WTC11 (cell line): ENCODE results near the gene SHC3. TPM values are rescaled to one million over a fixed set of nuclear protein-coding genes. Genes with fewer than 3 reads are reported as not detected.

Experiments
- ATAC-seq: fragments of 200-7000 bp; cut with Tn5 transposase; 2 replicates; pipeline ENCODE4 v1.10.0; 2021; ENCODE audit warnings: mild to moderate bottlenecking, moderate library complexity
- CTCF ChIA-PET: fragments of 300-600 bp; sonication (Branson Sonifier 250); formaldehyde crosslinking; loops from one replicate; lab custom pipeline; 2021; ENCODE audit warnings: antibody characterized with exemption; lab: Charles Lee
- POLR2A ChIA-PET: fragments of 350-600 bp; sonication (Branson Sonifier 250); formaldehyde crosslinking; loops from one replicate; lab custom pipeline; 2021; ENCODE audit warnings: antibody characterized with exemption; lab: Charles Lee
- DNase-seq: peaks from one replicate; pipeline ENCODE4 v3.0.0; 2021; ENCODE audit warnings: low spot score
- H3K27ac Mint-ChIP-seq: 2 replicates; pipeline ENCODE4 v1.8.0; 2021; ENCODE audit warnings: mixed read lengths
- H3K27me3 Mint-ChIP-seq: 2 replicates; pipeline ENCODE4 v1.8.0; 2021; ENCODE audit warnings: low read depth, mild to moderate bottlenecking, moderate library complexity, mixed read lengths
- H3K36me3 Mint-ChIP-seq: 2 replicates; pipeline ENCODE4 v1.8.0; 2021; ENCODE audit warnings: mixed read lengths
- H3K4me1 Mint-ChIP-seq: 2 replicates; pipeline ENCODE4 v1.8.0; 2022; ENCODE audit warnings: mixed read lengths
- H3K4me3 Mint-ChIP-seq: 2 replicates; pipeline ENCODE4 v1.8.0; 2021; ENCODE audit warnings: mild to moderate bottlenecking, moderate library complexity, mixed read lengths
- H3K9me3 Mint-ChIP-seq: 2 replicates; pipeline ENCODE4 v1.8.0; 2021; ENCODE audit warnings: mixed read lengths
- AR ChIP-seq: fragments of 250-450 bp; sonication (Bioruptor Pico); IDR thresholded peaks from 2 replicates; pipeline ENCODE4 v1.9.0; 2021; ENCODE audit warnings: mild to moderate bottlenecking
- E2F1 ChIP-seq: sonication (generic); formaldehyde crosslinking; IDR thresholded peaks from 2 replicates; pipeline ENCODE4 v1.8.0; 2022; ENCODE audit warnings: mild to moderate bottlenecking, missing genetic modification reagents
- GABPB1 ChIP-seq: sonication (generic); formaldehyde crosslinking; IDR thresholded peaks from 2 replicates; pipeline ENCODE4 v1.8.1; 2023; ENCODE audit warnings: mild to moderate bottlenecking, missing genetic modification reagents
- IRF2 ChIP-seq: sonication (generic); formaldehyde crosslinking; IDR thresholded peaks from 2 replicates; pipeline ENCODE4 v1.8.0; 2022; ENCODE audit warnings: low read depth, missing genetic modification reagents, borderline replicate concordance
- MAX ChIP-seq: sonication (generic); formaldehyde crosslinking; IDR thresholded peaks from 2 replicates; pipeline ENCODE4 v1.8.0; 2022; ENCODE audit warnings: mild to moderate bottlenecking, missing genetic modification reagents
- OVOL2 ChIP-seq: fragments of 250-450 bp; sonication (Bioruptor Pico); IDR thresholded peaks from 2 replicates; pipeline ENCODE4 v1.9.0; 2021; ENCODE audit warnings: mild to moderate bottlenecking, borderline replicate concordance
- PRRX2 ChIP-seq: fragments of 250-450 bp; sonication (Bioruptor Pico); IDR thresholded peaks from 2 replicates; pipeline ENCODE4 v1.8.0; 2021; ENCODE audit warnings: mild to moderate bottlenecking
- SOX15 ChIP-seq: fragments of 250-450 bp; sonication (Bioruptor Pico); IDR thresholded peaks from 2 replicates; pipeline ENCODE4 v1.9.0; 2021; ENCODE audit warnings: mild to moderate bottlenecking
- STAT6 ChIP-seq: sonication (generic); formaldehyde crosslinking; conservative IDR thresholded peaks from 2 replicates; pipeline ENCODE4 v1.8.1; 2023; ENCODE audit warnings: mild to moderate bottlenecking, low read depth, missing genetic modification reagents, moderate library complexity
- ZBTB21 ChIP-seq: sonication (generic); formaldehyde crosslinking; IDR thresholded peaks from 2 replicates; pipeline ENCODE4 v1.8.1; 2023; ENCODE audit warnings: mild to moderate bottlenecking, missing genetic modification reagents, borderline replicate concordance
- ZMAT4 ChIP-seq: fragments of 250-450 bp; sonication (Bioruptor Pico); IDR thresholded peaks from 2 replicates; pipeline ENCODE4 v1.9.0; 2021; ENCODE audit warnings: mild to moderate bottlenecking
- ZNF121 ChIP-seq: sonication (generic); formaldehyde crosslinking; IDR thresholded peaks from 2 replicates; pipeline ENCODE4 v1.8.0; 2023; ENCODE audit warnings: missing genetic modification reagents
- ZNF263 ChIP-seq: sonication (generic); formaldehyde crosslinking; IDR thresholded peaks from 2 replicates; pipeline ENCODE4 v1.8.1; 2022; ENCODE audit warnings: low read depth, mild to moderate bottlenecking, moderate library complexity, missing genetic modification reagents
- ZNF281 ChIP-seq: sonication (generic); formaldehyde crosslinking; IDR thresholded peaks from 2 replicates; pipeline ENCODE4 v1.8.0; 2023; ENCODE audit warnings: mild to moderate bottlenecking, missing genetic modification reagents
- ZNF416 ChIP-seq: fragments of 250-450 bp; sonication (Bioruptor Pico); IDR thresholded peaks from 2 replicates; pipeline ENCODE4 v1.9.0; 2021; ENCODE audit warnings: mild to moderate bottlenecking, inconsistent platforms
- ZNF532 ChIP-seq: fragments of 250-450 bp; sonication (Bioruptor Pico); IDR thresholded peaks from 2 replicates; pipeline ENCODE4 v1.9.0; 2021; ENCODE audit warnings: mild to moderate bottlenecking, borderline replicate concordance
- total RNA-seq: library from RNA; stranded (reverse); gene quantifications from 3 replicates; pipeline ENCODE4 v1.2.3, GENCODE V29; 2021

SHC3 gene
- total RNA-seq, 1 experiment from 2014 or later = 4.9 TPM

- H3K4me1 Mint-ChIP-seq = peaks cover 31% of the 10 kb centered on the region
- no peak overlapping the region for H3K4me3 Mint-ChIP-seq
- H3K9me3 Mint-ChIP-seq = peaks cover 6% of the 10 kb centered on the region; the same call in 1 of the 2 replicates
- TF ChIP-seq ZBTB21 (CRISPR knock-in tag) = no peak
- TF ChIP-seq MAX (CRISPR knock-in tag) = 0 out of 2 replicates have a peak, but pooled peaks have one; percentile 20
- no peak for TF ChIP-seq ZMAT4
- no peak for TF ChIP-seq ZNF532 (CRISPR knock-in tag)
- no peak overlapping the region for H3K27ac Mint-ChIP-seq
- ATAC-seq (peak; percentile 80), DNase-seq (no peak)
- no peaks in the 10 kb centered on the region for H3K27me3 Mint-ChIP-seq
- CTCF ChIA-PET = interaction anchor here (0.7 kb wide), 1 partner anchor 1762 kb away, joined by 3 read pairs; no protein-coding TSS in a partner anchor
- peaks cover 2% of the 10 kb centered on the region; the same call in 1 of the 2 replicates for H3K36me3 Mint-ChIP-seq
- POLR2A ChIA-PET = no interaction called here
Measured at GRCh38 chr9:89012294-89013042, 166.2 kb downstream of the SHC3 start.

- H3K27ac Mint-ChIP-seq = no peak overlapping the region
- POLR2A ChIA-PET = no interaction called here
- H3K4me3 Mint-ChIP-seq = no peak overlapping the region
- ATAC-seq = no peak
- no peaks in the 10 kb centered on the region for H3K36me3 Mint-ChIP-seq
- no peak for DNase-seq
- H3K4me1 Mint-ChIP-seq = peaks cover 33% of the 10 kb centered on the region
- no peaks in the 10 kb centered on the region for H3K27me3 Mint-ChIP-seq
- CTCF ChIA-PET = no interaction called here
- H3K9me3 Mint-ChIP-seq = no peaks in the 10 kb centered on the region
- TF ChIP-seq IRF2 (no peak), GABPB1 (no peak), ZNF121 (CRISPR knock-in tag) (no peak), ZNF281 (no peak), ZNF416 (CRISPR knock-in tag) (no peak), OVOL2 (CRISPR knock-in tag) (no peak), ZNF263 (CRISPR knock-in tag) (no peak), PRRX2 (CRISPR knock-in tag) (no peak), E2F1 (CRISPR knock-in tag) (no peak), SOX15 (CRISPR knock-in tag) (no peak), STAT6 (no peak), AR (no peak)
Measured at GRCh38 chr9:89011683-89012082, 166.9 kb downstream of the SHC3 start.
